Measurements from ENCODE around the gene SPG7. TPM values are rescaled to one million over a fixed set of nuclear protein-coding genes. Genes with fewer than 3 reads are reported as not detected.

SPG7 gene
- total and polyA plus RNA-seq, 2 donors (not counting 1 experiment from before 2014, with no cell fraction given) = 35.1 to 107 TPM

DNA sequence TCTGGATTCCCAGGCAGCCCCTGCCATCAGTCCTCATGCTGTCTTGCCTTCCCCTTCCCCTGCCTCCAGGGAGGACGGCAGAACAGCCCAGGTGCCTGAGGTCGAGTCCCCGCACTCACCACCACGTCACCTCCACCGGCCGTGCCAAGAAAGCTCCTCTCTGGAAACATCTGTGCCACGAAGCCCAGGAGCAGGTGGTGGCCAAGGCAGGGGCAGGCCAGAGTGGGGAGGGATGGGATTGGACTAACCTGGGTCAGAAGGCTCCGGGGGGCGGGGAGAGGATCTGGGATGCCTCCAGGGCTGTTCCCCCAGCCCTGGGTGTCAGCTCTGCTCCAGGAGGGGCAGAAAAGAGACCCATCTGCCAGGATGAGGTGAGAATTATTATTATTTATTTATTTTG lies 97.8 kb downstream of the SPG7 start:
- no peak overlapping the region for H3K4me3 ChIP-seq (replicated peaks in 1 of 4; ENCODE audit: control extremely low read depth in 1 of 4, insufficient read depth in 1 of 4, low read depth in 3 of 4, low read length in 4 of 4)
- peaks cover 12% of the 10 kb centered on the region for H3K4me1 ChIP-seq (ENCODE audit: control insufficient read depth, extremely low read depth, insufficient read depth, low read length)
- H3K79me2 ChIP-seq (ENCODE audit: control insufficient read depth, insufficient read depth, low read length) = no peaks in the 10 kb centered on the region
- TF ChIP-seq EZH2 (IDR thresholded peaks at IDR 0.05; ENCODE audit: low read length, missing control alignments) = no peak
- TF ChIP-seq, protein P1, sequence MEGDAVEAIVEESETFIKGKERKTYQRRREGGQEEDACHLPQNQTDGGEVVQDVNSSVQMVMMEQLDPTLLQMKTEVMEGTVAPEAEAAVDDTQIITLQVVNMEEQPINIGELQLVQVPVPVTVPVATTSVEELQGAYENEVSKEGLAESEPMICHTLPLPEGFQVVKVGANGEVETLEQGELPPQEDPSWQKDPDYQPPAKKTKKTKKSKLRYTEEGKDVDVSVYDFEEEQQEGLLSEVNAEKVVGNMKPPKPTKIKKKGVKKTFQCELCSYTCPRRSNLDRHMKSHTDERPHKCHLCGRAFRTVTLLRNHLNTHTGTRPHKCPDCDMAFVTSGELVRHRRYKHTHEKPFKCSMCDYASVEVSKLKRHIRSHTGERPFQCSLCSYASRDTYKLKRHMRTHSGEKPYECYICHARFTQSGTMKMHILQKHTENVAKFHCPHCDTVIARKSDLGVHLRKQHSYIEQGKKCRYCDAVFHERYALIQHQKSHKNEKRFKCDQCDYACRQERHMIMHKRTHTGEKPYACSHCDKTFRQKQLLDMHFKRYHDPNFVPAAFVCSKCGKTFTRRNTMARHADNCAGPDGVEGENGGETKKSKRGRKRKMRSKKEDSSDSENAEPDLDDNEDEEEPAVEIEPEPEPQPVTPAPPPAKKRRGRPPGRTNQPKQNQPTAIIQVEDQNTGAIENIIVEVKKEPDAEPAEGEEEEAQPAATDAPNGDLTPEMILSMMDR (conservative IDR thresholded peaks at IDR 0.05 in 1 of 2, IDR thresholded peaks at IDR 0.05 in 1 of 2; ENCODE audit: low read depth in 1 of 2, low read length in 2 of 2) = no peak
- no peak overlapping the region for H3K4me2 ChIP-seq (ENCODE audit: extremely low read depth, insufficient read depth, low read length)
- no peak for DNase-seq (ENCODE audit: low read depth in 2 of 2)
- H3K27ac ChIP-seq (ENCODE audit: insufficient read depth, low read length) = no peak overlapping the region
- H3K9me3 ChIP-seq (ENCODE audit: control insufficient read depth, insufficient read depth, low read depth, low read length) = no peaks in the 10 kb centered on the region
- H3K36me3 ChIP-seq (ENCODE audit: control insufficient read depth, insufficient read depth, low read length) = no peaks in the 10 kb centered on the region
- H3K9ac ChIP-seq (ENCODE audit: insufficient read depth, low read length) = no peak overlapping the region
- no peak overlapping the region for H2AFZ ChIP-seq (ENCODE audit: low read length)
- H4K20me1 ChIP-seq (ENCODE audit: control insufficient read depth, extremely low read depth, insufficient read depth, low read length) = no peaks in the 10 kb centered on the region
- H3K27me3 ChIP-seq (ENCODE audit: control insufficient read depth, insufficient read depth, low read length) = no peaks in the 10 kb centered on the region

Other genes starting within 250 kb of the SPG7 start
- 39.8 and 71.2 TPM in 2 replicates for gene ANKRD11, start 17.8 kb upstream of the SPG7 start, total RNA-seq
- gene ANKRD11, start 17.8 kb upstream of the SPG7 start, polyA plus RNA-seq = 41.5 and 48.8 TPM in 2 replicates
- 3,823 and 3,824 TPM in 2 replicates for gene RPL13, start 52.3 kb downstream of the SPG7 start, total RNA-seq
- gene RPL13, start 52.3 kb downstream of the SPG7 start, polyA plus RNA-seq = 1,441 and 1,442 TPM in 2 replicates
- gene CPNE7, start 67.4 kb downstream of the SPG7 start, total RNA-seq = 13.1 and 53.0 TPM in 2 replicates
- gene CPNE7, start 67.4 kb downstream of the SPG7 start, polyA plus RNA-seq = 10.2 and 14.5 TPM in 2 replicates
- gene DPEP1, start 105.2 kb downstream of the SPG7 start, total RNA-seq = under 0.01 and 0.17 TPM in 2 replicates
- not detected in 2 replicates for gene DPEP1, start 105.2 kb downstream of the SPG7 start, polyA plus RNA-seq
- 60.9 and 66.2 TPM in 2 replicates for gene CHMP1A, start 149.3 kb downstream of the SPG7 start, total RNA-seq
- gene CHMP1A, start 149.3 kb downstream of the SPG7 start, polyA plus RNA-seq = 61.0 and 65.3 TPM in 2 replicates
- gene SPATA33, start 149.4 kb downstream of the SPG7 start, total RNA-seq = 1.5 and 2.0 TPM in 2 replicates
- gene SPATA33, start 149.4 kb downstream of the SPG7 start, polyA plus RNA-seq = 2.8 and 5.2 TPM in 2 replicates
- gene CDK10, start 178.3 kb downstream of the SPG7 start, total RNA-seq = 37.5 and 41.9 TPM in 2 replicates
- gene CDK10, start 178.3 kb downstream of the SPG7 start, polyA plus RNA-seq = 22.9 and 27.3 TPM in 2 replicates
- gene SPATA2L, start 193.3 kb downstream of the SPG7 start, total RNA-seq = 7.3 and 10.3 TPM in 2 replicates
- gene SPATA2L, start 193.3 kb downstream of the SPG7 start, polyA plus RNA-seq = 1.7 and 1.8 TPM in 2 replicates
- 7.2 and 13.0 TPM in 2 replicates for gene VPS9D1, start 212.5 kb downstream of the SPG7 start, total RNA-seq
- 6.3 and 6.4 TPM in 2 replicates for gene VPS9D1, start 212.5 kb downstream of the SPG7 start, polyA plus RNA-seq
- 12.7 and 12.8 TPM in 2 replicates for gene ZNF276, start 213.1 kb downstream of the SPG7 start, total RNA-seq
- 6.2 and 7.3 TPM in 2 replicates for gene ZNF276, start 213.1 kb downstream of the SPG7 start, polyA plus RNA-seq